Astrocyte (in vitro differentiated cells and primary cell): ENCODE measurements around the gene IL3RA.

ENCODE experiments used
- CTCF ChIP-seq: IDR thresholded peaks from 2 replicates; pipeline ENCODE4 v1.5.1; 2011; ENCODE audit warnings: low read depth, mild to moderate bottlenecking, inconsistent platforms, low read length, moderate library complexity; ENCODE audit not compliant: insufficient read depth
- EZH2 ChIP-seq: IDR thresholded peaks from 2 replicates; pipeline ENCODE4 v1.6.1; 2012; ENCODE audit warnings: mild to moderate bottlenecking, low read length, inconsistent platforms; ENCODE audit not compliant: insufficient read depth

- no peak for TF ChIP-seq CTCF
- TF ChIP-seq EZH2, result no peak
Observed at GRCh38 chrX:1300449-1300848, 36.1 kb upstream of the IL3RA start.
